Measurements from ENCODE around the gene TRAF2. TPM values are rescaled to one million over a fixed set of nuclear protein-coding genes. Genes with fewer than 3 reads are reported as not detected.
A peak's percentile ranks its signal among the peaks of the same experiment; 100 is the strongest.

TRAF2 gene
- total RNA-seq, 2 experiments from 2014 or later: 43.6 to 45.7 TPM

DNA sequence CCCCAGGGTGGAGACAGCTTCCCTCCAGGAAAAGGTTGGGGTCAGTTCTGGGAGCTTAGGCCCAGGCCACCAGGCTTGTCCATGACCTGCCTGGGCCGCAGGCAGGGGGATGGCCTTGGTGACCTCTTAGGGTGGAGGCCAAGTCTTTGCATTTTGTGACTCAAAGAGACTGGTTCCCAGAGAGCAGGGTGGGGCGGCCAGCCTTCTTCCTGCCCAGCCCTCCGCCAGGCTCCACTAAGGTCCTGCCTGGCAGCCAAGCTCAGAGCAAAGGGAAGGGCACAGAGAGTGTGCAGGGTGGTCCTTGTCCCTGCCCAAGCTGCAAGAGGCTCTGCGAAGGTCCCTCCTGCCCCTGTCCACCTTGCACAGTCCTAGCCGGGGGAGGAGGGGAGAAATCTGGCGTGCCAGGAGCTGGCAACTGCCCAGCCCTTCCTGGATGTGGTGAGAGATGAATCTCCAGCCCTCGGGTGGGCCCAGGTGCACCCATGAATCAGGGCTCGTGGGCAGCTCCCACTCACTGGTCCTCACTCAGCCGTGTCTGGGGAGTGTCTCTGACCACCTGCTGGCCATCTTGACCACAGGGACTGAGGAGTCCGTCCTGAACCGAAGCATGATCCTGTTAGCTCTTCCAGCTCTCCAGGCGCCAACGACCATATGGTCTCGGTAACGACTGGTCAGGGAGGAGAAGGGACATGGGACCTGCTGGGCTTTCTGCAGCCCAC is 88.7 kb downstream of the TRAF2 start:
- POLR2A ChIA-PET: interaction anchor here (0.7 to 4.2 kb wide), 12 partner anchors 11 to 266 kb away, joined by 3 to 70 read pairs (median 5); partner anchors contain the start of genes CLIC3, FBXW5, FUT7 and PAXX
- CTCF ChIA-PET: interaction anchor here (0.7 to 3.8 kb wide), 11 partner anchors 11 to 162 kb away, joined by 3 to 27 read pairs (median 7); partner anchors contain the start of gene PAXX
- Mint-ChIP-seq H3K4me3 (peak overlapping the region; percentile 71), H3K36me3 (ENCODE audit: low read depth) (no peaks in the 10 kb centered on the region), H3K4me1 (peaks cover 33% of the 10 kb centered on the region), H3K9me3 (no peaks in the 10 kb centered on the region), H3K27ac (peak overlapping the region; percentile 77), H3K27me3 (peaks cover 1% of the 10 kb centered on the region)
- peak; percentile 54 for DNase-seq

DNA sequence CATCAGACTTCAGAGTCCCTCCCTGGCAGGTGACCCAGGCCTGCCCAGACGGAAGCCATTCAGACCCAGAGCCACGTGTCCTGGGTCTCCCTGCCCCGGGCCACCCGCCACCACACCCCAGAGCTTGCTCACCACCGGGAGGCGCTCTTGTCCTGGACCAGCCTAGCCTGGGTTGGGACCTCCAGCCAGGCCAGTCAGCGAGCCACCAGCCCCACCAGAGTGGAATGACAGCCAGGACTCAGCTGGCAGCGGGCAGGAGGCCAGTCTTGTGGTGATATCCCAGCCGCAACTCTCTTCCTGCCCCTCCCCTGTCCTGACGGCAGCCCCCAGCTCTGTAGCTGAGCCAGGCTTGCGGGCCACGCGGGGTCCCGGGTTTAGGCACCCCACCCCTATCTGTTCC is 89.3 kb downstream of the TRAF2 start:
- H3K36me3 Mint-ChIP-seq (ENCODE audit: low read depth): no peaks in the 10 kb centered on the region
- H3K27me3 Mint-ChIP-seq: peaks cover 1% of the 10 kb centered on the region
- peak overlapping the region; percentile 77 for H3K27ac Mint-ChIP-seq
- POLR2A ChIA-PET: interaction anchor here (0.6 to 4.2 kb wide), 10 partner anchors 10 to 59 kb away, joined by 3 to 70 read pairs (median 6); partner anchors contain the start of genes CLIC3, FBXW5 and PAXX
- H3K9me3 Mint-ChIP-seq: no peaks in the 10 kb centered on the region
- H3K4me1 Mint-ChIP-seq: peaks cover 33% of the 10 kb centered on the region
- CTCF ChIA-PET: interaction anchor here (0.7 to 3.8 kb wide), 13 partner anchors 10 to 163 kb away, joined by 3 to 27 read pairs (median 5); partner anchors contain the start of gene PAXX
- peak overlapping the region; percentile 71 for H3K4me3 Mint-ChIP-seq
- DNase-seq: peak; percentile 64

Other genes starting within 250 kb of the TRAF2 start
- under 1 TPM; 0.28 to 0.30 TPM for gene EGFL7, start 223.6 kb upstream of the TRAF2 start, total RNA-seq
- 10 to 100 TPM; 17.2 to 18.8 TPM for gene AGPAT2, start 199.1 kb upstream of the TRAF2 start, total RNA-seq
- under 1 TPM; 0.15 to 0.18 TPM for gene DIPK1B, start 173.9 kb upstream of the TRAF2 start, total RNA-seq
- not detected for gene LCN10, start 143.6 kb upstream of the TRAF2 start, total RNA-seq
- gene LCN6, start 138.0 kb upstream of the TRAF2 start, total RNA-seq: under 1 TPM in 1 of 2 experiments, not detected in 1; 0.40 TPM
- gene LCN8, start 128.3 kb upstream of the TRAF2 start, total RNA-seq: not detected
- gene LCN15, start 122.0 kb upstream of the TRAF2 start, total RNA-seq: not detected
- 10 to 100 TPM; 39.6 to 42.9 TPM for gene TMEM141, start 95.2 kb upstream of the TRAF2 start, total RNA-seq
- 1 to 10 TPM in 1 of 2 experiments, under 1 TPM in 1; 0.96 to 1.4 TPM for gene CCDC183, start 90.2 kb upstream of the TRAF2 start, total RNA-seq
- 10 to 100 TPM; 96.0 to 96.2 TPM for gene RABL6, start 78.6 kb upstream of the TRAF2 start, total RNA-seq
- 1 to 10 TPM; 8.7 TPM for gene AJM1, start 44.0 kb upstream of the TRAF2 start, total RNA-seq
- 10 to 100 TPM; 82.3 to 85.4 TPM for gene PHPT1, start 37.1 kb upstream of the TRAF2 start, total RNA-seq
- 10 to 100 TPM; 12.5 to 13.6 TPM for gene MAMDC4, start 34.2 kb upstream of the TRAF2 start, total RNA-seq
- 100 to 1,000 TPM; 301 to 316 TPM for gene EDF1, start 20.2 kb upstream of the TRAF2 start, total RNA-seq
- 100 to 1,000 TPM; 118 to 119 TPM for gene FBXW5, start 58.2 kb downstream of the TRAF2 start, total RNA-seq
- 1 to 10 TPM; 1.5 to 3.2 TPM for gene C8G, start 58.7 kb downstream of the TRAF2 start, total RNA-seq
- 1 to 10 TPM; 2.5 to 2.9 TPM for gene LCN12, start 65.8 kb downstream of the TRAF2 start, total RNA-seq
- 10 to 100 TPM; 44.2 to 45.4 TPM for gene PTGDS, start 91.0 kb downstream of the TRAF2 start, total RNA-seq
- 1 to 10 TPM in 1 of 2 experiments, under 1 TPM in 1; 0.98 to 1.0 TPM for gene LCNL1, start 96.5 kb downstream of the TRAF2 start, total RNA-seq
- gene PAXX, start 105.9 kb downstream of the TRAF2 start, total RNA-seq: 10 to 100 TPM; 64.4 to 68.5 TPM
- gene CLIC3, start 110.1 kb downstream of the TRAF2 start, total RNA-seq: 1 to 10 TPM; 3.7 to 4.9 TPM
- gene ABCA2, start 141.7 kb downstream of the TRAF2 start, total RNA-seq: 10 to 100 TPM; 55.5 to 65.9 TPM
- 10 to 100 TPM in 1 of 2 experiments, 1 to 10 TPM in 1; 9.9 to 10.4 TPM for gene FUT7, start 145.6 kb downstream of the TRAF2 start, total RNA-seq
- 10 to 100 TPM; 82.8 to 89.2 TPM for gene NPDC1, start 159.7 kb downstream of the TRAF2 start, total RNA-seq
- gene ENTPD2, start 167.5 kb downstream of the TRAF2 start, total RNA-seq: under 1 TPM; 0.15 to 0.40 TPM
- gene SAPCD2, start 184.0 kb downstream of the TRAF2 start, total RNA-seq: 10 to 100 TPM; 26.8 to 27.0 TPM
- 10 to 100 TPM; 20.2 to 21.9 TPM for gene UAP1L1, start 191.0 kb downstream of the TRAF2 start, total RNA-seq
- 10 to 100 TPM; 51.4 to 51.9 TPM for gene MAN1B1, start 200.5 kb downstream of the TRAF2 start, total RNA-seq
- 100 to 1,000 TPM; 253 to 257 TPM for gene DPP7, start 228.2 kb downstream of the TRAF2 start, total RNA-seq